Fibroblast of the aortic adventitia (primary cell): ENCODE results near the gene VPS41. TPM values are rescaled to one million over a fixed set of nuclear protein-coding genes. Genes with fewer than 3 reads are reported as not detected.
"Not testable (repeated sequence)": the region's sequence is repeated elsewhere in the genome, so short reads cannot be mapped to it uniquely, and the experiment has no call there.

Source experiments
- DNase-seq: peaks from one replicate; pipeline ENCODE4 v3.0.0-alpha.2; 2010; ENCODE audit warnings: low read depth
- H3K4me3 ChIP-seq: 2 replicates; pipeline ENCODE4 v1.5.1; 2011; ENCODE audit warnings: low read depth, mild to moderate bottlenecking, control low read depth, low read length, moderate library complexity
- CTCF ChIP-seq: IDR thresholded peaks from 2 replicates; pipeline ENCODE4 v1.5.1; 2011; ENCODE audit warnings: mild to moderate bottlenecking, low read length, control low read depth, inconsistent platforms; ENCODE audit not compliant: insufficient read depth
- total RNA-seq: library from RNA; depleted of rRNA; stranded (reverse); fragments of >200 nt; gene quantifications from 2 replicates; pipeline ENCODE4 v1.2.3, GENCODE V29; 2012; ENCODE audit warnings: low replicate concordance

VPS41 gene
- 58.0 and 308 TPM in 2 replicates for total RNA-seq

GRCh38 chr7:38908759-38909335, at the start of gene VPS41:
TSS of gene VPS41 (minus strand) at chr7:38909191. CDS start at chr7:38909174, 17 bp downstream.
- TF ChIP-seq CTCF, result no peak
- peak within 1 kb of the TSS; percentile 87 for H3K4me3 ChIP-seq
- peak; percentile 70 for DNase-seq

GRCh38 chr7:38955892-38956291, 46.9 kb upstream of the VPS41 start:
- DNase-seq, result no peak
- no peak for TF ChIP-seq CTCF

GRCh38 chr7:38953971-38954370, 45.0 kb upstream of the VPS41 start:
- DNase-seq, result no peak
- TF ChIP-seq CTCF, result no peak
- H3K4me3 ChIP-seq, result no peak overlapping the region

More at GRCh38 chr7:38955892-38956291, 46.9 kb upstream of the VPS41 start:
- no peak overlapping the region for H3K4me3 ChIP-seq

- no peak overlapping the region for H3K4me3 ChIP-seq
- no peak for TF ChIP-seq CTCF
- DNase-seq, result no peak
Observed at GRCh38 chr7:38953227-38953626, 44.2 kb upstream of the VPS41 start.

- DNase-seq, result no peak
- TF ChIP-seq CTCF, result no peak
- H3K4me3 ChIP-seq, result no peak overlapping the region
Observed at GRCh38 chr7:38951213-38951612, 42.2 kb upstream of the VPS41 start.

- peak; percentile 17 for DNase-seq
- H3K4me3 ChIP-seq, result no peak overlapping the region
- TF ChIP-seq CTCF, result no peak
Observed at GRCh38 chr7:38950309-38950708, 41.3 kb upstream of the VPS41 start.

- not testable (repeated sequence) for H3K4me3 ChIP-seq, DNase-seq
Observed at GRCh38 chr7:38947541-38947940, 38.5 kb upstream of the VPS41 start.
